Activated effector memory CD4-positive, alpha-beta T cell treated with Interleukin-2 at 50 U/mL for 16 hours (primary cell): ENCODE data around the gene PSMA8.
"Not testable (repeated sequence)": the region's sequence is repeated elsewhere in the genome, so short reads cannot be mapped to it uniquely, and the experiment has no call there.

Experiments
- DNase-seq: peaks from one replicate; pipeline ENCODE4 v3.0.0-alpha.2; 2020

Gene PSMA8

DNA sequence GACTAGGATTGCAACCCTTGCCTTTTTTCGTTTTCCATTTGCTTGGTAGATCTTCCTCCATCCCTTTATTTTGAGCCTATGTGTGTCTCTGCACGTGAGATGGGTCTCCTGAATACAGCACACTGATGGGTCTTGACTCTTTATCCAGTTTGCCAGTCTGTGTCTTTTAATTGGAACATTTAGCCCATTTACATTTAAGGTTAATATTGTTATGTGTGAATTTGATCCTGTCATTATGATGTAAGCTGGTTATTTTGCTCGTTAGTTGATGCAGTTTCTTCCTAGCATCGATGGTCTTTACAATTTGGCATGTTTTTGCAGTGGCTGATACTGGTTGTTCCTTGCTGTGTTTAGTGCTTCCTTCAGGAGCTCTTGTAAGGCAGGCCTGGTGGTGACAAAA, 108.7 kb downstream of the PSMA8 start:
- DNase-seq, result not testable (repeated sequence)
